Measurements from ENCODE around the gene ZNF423.

Gene ZNF423

DNA sequence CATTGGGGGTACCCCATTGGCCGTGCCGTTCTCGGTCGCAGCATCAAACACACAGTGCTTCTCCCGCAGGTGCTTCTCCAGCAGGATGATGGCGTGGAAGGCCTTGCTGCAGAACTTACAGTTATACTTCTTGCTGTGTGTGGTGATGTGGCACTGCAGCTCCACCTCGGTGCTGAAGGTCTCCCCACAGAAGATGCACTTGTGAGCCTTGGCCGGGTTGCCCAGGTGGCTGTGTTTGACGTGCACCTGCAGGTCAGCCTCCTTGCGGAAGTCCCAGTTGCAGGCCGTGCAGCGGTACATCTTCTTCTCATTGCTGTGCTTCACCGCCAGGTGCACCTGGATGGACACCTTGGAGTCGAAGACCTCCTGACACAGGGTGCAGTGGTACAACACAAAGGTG is 219.3 kb downstream of the ZNF423 start:
- TF ChIP-seq, protein P1, sequence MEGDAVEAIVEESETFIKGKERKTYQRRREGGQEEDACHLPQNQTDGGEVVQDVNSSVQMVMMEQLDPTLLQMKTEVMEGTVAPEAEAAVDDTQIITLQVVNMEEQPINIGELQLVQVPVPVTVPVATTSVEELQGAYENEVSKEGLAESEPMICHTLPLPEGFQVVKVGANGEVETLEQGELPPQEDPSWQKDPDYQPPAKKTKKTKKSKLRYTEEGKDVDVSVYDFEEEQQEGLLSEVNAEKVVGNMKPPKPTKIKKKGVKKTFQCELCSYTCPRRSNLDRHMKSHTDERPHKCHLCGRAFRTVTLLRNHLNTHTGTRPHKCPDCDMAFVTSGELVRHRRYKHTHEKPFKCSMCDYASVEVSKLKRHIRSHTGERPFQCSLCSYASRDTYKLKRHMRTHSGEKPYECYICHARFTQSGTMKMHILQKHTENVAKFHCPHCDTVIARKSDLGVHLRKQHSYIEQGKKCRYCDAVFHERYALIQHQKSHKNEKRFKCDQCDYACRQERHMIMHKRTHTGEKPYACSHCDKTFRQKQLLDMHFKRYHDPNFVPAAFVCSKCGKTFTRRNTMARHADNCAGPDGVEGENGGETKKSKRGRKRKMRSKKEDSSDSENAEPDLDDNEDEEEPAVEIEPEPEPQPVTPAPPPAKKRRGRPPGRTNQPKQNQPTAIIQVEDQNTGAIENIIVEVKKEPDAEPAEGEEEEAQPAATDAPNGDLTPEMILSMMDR (IDR thresholded peaks at IDR 0.05) = no peak
- Mint-ChIP-seq H3K36me3 (ENCODE audit: low read depth) (peaks cover 34% of the 10 kb centered on the region), H3K27me3 (ENCODE audit: low read depth, poor library complexity) (peaks cover 2% of the 10 kb centered on the region), H3K9me3 (no peaks in the 10 kb centered on the region), H3K4me3 (no peak overlapping the region), H3K27ac (no peak overlapping the region), H3K4me1 (peaks cover 72% of the 10 kb centered on the region)
- DNase-seq = no peak

DNA sequence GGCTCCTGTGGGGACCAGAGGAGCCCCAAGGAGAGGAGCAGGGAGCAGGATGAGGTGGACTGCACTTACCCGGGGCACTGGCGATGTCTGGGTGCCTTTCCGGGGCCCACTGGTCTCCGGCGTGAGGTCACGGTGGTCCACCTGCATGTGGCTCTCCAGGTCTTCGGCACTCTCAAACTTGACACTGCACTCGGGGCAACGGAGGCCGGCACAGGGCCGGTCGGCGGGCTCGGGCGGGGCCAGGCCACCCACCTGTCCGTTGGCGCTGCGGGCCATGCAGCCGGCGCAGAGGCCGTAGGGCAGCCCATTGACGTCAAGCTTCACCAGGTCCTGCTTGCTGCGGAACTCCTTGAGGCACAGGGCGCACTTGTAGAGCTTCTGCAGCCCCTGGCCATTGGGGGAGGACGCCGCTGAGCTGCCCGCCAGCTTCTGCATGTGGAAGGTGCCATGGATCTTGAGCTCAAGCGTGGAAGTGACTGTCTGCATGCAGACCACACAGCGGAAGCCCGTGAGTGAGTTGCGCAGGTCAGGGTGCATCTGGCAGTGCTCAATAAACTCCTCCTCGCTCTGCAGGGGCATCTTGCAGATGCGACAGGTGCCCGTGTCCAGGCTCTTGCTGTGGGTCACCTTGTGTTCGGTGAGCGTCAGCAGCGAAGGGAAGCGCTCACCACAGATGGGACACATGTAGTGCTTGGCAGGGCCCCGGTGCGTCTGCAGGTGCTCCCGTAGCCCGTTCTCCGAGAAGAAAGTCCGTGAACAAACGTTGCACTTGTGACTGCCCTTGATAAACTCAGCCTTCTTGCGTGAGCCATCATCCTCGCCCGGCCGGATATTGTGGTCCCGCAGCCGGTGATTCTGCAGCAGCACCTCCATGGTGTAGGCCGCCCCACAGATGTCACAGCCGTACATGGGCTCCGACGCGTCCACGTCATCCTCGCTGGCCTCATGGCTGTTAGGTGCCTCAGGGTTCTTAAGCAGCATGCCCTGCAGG is 220.0 kb downstream of the ZNF423 start:
- no peak overlapping the region for H3K27ac Mint-ChIP-seq
- H3K4me1 Mint-ChIP-seq = peaks cover 72% of the 10 kb centered on the region

DNA sequence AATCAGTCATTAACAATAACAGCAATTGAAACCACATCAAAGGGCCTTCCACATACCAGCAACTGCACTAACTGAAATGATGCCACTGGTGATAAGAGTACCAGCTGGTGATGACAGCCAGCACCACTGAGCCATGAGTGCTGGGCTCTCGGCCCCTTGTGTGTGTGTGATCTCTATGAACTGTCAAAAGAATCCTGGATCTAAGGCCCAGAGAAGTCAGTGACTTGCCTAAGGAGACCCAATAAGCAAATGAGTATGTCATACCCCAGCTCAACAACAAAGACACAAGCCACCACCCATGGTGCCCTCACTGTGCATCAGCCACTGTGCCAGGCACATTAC is 220.9 kb downstream of the ZNF423 start:
- TF ChIP-seq, protein P1 (IDR thresholded peaks at IDR 0.05) = no peak
- Mint-ChIP-seq H3K4me3 (no peak overlapping the region), H3K4me1 (peaks cover 67% of the 10 kb centered on the region), H3K9me3 (no peaks in the 10 kb centered on the region), H3K27me3 (ENCODE audit: low read depth, poor library complexity) (peaks cover 2% of the 10 kb centered on the region), H3K36me3 (ENCODE audit: low read depth) (peaks cover 44% of the 10 kb centered on the region), H3K27ac (no peak overlapping the region)
- DNase-seq = no peak

More for the DNA sequence above, 220.0 kb downstream of the ZNF423 start:
- H3K4me3 Mint-ChIP-seq = no peak overlapping the region
- DNase-seq = no peak
- H3K9me3 Mint-ChIP-seq = no peaks in the 10 kb centered on the region
- peaks cover 39% of the 10 kb centered on the region for H3K36me3 Mint-ChIP-seq (ENCODE audit: low read depth)
- H3K27me3 Mint-ChIP-seq (ENCODE audit: low read depth, poor library complexity) = peaks cover 2% of the 10 kb centered on the region
- TF ChIP-seq, protein P1 (IDR thresholded peaks at IDR 0.05) = no peak

DNA sequence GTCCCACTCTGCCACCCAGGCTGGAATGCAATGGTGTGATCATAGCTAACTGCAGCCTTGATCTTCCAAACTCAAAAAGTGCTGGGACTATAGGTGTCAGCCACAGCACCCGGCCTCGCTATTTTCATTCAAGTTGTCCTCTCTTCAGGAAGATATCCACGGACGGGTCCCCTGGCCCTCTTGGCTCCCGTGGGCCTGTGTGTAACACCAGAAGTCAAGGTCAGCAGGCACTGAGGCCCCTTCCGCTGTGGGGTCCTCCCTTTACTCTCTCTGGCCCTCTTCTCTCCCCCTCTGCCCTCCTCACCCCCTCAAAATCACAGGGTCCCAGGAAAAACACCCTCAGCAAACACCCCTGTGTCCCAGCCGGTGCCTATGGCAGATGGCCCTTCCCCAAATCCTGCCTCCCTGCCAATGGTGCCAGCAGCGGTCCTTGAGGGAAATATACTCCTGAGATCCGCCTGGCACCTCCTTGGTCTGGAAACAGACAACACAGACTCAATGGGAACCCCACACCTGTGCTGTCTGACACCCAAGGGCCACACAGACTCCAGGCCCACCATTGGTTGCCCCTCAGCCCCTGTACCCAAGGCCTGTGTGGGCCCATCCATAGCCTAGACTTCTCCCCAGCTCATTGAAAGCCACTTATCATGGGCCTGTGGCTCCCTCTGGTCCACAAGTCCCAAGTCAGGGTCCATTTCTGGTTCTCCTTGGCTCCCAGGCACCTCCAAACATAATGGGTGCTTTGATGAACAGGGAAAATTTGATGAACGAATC is 221.5 kb downstream of the ZNF423 start:
- Mint-ChIP-seq H3K36me3 (ENCODE audit: low read depth) (peaks cover 44% of the 10 kb centered on the region), H3K4me3 (no peak overlapping the region), H3K9me3 (no peaks in the 10 kb centered on the region), H3K27ac (no peak overlapping the region), H3K27me3 (ENCODE audit: low read depth, poor library complexity) (peaks cover 2% of the 10 kb centered on the region), H3K4me1 (peaks cover 61% of the 10 kb centered on the region)
- no peak for DNase-seq
- TF ChIP-seq, protein P1 (IDR thresholded peaks at IDR 0.05) = no peak

DNA sequence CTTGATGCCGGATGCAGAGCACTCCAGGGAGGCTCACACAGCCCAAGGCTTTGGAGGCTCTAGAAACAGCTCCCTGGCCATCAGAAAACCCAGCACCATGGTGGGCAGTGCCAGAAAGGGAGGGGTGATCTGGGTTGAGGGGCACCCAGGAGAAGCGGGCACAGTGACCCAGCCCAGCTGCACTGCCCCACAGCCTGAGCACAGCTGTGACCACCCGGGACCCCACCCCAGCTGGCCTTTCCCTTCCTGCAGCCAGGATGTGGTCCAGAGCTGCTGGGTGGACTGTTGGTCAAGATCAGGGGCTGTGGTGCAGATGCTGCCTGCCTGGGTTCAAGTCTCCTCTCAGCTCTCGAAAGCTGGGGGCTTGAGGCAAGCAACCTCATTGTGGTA is 223.1 kb downstream of the ZNF423 start:
- DNase-seq = no peak
- TF ChIP-seq, protein P1 (IDR thresholded peaks at IDR 0.05) = no peak
- H3K36me3 Mint-ChIP-seq (ENCODE audit: low read depth) = peaks cover 36% of the 10 kb centered on the region
- peaks cover 2% of the 10 kb centered on the region for H3K27me3 Mint-ChIP-seq (ENCODE audit: low read depth, poor library complexity)
- no peak overlapping the region for H3K27ac Mint-ChIP-seq
- peaks cover 45% of the 10 kb centered on the region for H3K4me1 Mint-ChIP-seq
- H3K4me3 Mint-ChIP-seq = no peak overlapping the region
- no peaks in the 10 kb centered on the region for H3K9me3 Mint-ChIP-seq

Measured in nephron progenitor cell (in vitro differentiated cells).